Mucosa of gallbladder (tissue), 1 donor: ENCODE measurements around the gene ZFPM1. TPM values are rescaled to one million over a fixed set of nuclear protein-coding genes. Genes with fewer than 3 reads are reported as not detected.
A peak's percentile ranks its signal among the peaks of the same experiment; 100 is the strongest.
"Not testable (repeated sequence)": the region's sequence is repeated elsewhere in the genome, so short reads cannot be mapped to it uniquely, and the experiment has no call there.

ENCODE experiments used
- DNase-seq: peaks from one replicate; pipeline ENCODE4 v3.0.0-alpha.2; 2020; ENCODE audit warnings: low spot score
- total RNA-seq: library from RNA; stranded (reverse); gene quantifications from one replicate; pipeline ENCODE4 v1.2.1, GENCODE V29; 2021
- donor health status: DM: no; HTN: no; CAD: no.

Gene ZFPM1
- total RNA-seq, 1 donor from 2014 or later, result 72.0 TPM

- DNase-seq, result no peak
Measured at GRCh38 chr16:88464447-88465318, 11.6 kb downstream of the ZFPM1 start.

DNA sequence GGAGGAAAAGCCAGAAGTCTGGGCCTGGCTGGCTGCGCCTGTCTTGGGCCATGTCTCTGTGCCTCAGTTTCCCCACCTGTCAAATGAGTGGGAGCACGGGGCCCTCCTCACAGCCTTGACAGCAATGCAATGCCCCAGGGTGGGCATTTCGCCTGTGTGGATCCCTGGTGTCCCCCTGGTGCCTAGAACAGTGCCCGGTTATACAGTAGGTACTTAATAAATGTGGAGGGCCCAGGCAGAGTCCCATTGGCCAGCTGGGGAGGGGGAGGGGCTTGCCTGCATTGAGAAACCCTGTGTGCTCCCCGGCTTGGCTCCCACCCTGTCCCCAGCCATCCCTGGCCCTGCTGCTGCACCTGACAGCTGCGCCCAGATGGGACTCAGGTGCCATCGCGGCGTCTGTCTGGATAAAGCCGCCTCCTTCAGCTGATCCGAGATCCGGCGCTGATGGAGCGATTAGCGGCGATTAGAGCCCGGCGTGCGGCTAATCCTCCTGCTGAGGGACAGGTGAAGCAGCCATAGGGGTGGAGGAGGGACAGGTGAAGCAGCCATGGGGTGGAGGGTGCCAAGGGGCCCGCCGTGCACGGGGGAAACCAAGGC is 12.4 kb downstream of the ZFPM1 start:
- DNase-seq, result no peak

GRCh38 chr16:88466175-88466862 is 13.2 kb downstream of the ZFPM1 start:
- no peak for DNase-seq

GRCh38 chr16:88466949-88467348 is 13.9 kb downstream of the ZFPM1 start:
- no peak for DNase-seq

GRCh38 chr16:88467541-88467944 is 14.5 kb downstream of the ZFPM1 start:
- DNase-seq, result no peak

- DNase-seq, result peak; percentile 67
Measured at GRCh38 chr16:88468275-88469129, 15.4 kb downstream of the ZFPM1 start.

- DNase-seq, result no peak
Measured at GRCh38 chr16:88469615-88470395, 16.7 kb downstream of the ZFPM1 start.

DNA sequence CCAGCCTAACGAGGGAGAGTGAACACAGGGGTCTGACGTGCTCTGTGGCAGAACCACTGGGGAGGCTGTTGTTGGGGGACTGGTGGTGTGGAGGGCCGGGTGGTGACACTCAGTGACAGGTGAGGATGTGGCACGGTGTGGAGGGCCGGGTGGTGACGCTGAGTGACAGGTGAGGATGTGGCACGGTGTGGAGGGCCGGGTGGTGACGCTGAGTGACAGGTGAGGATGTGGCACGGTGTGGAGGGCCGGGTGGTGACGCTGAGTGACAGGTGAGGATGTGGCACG is 17.3 kb downstream of the ZFPM1 start:
- DNase-seq, result not testable (repeated sequence)

DNA sequence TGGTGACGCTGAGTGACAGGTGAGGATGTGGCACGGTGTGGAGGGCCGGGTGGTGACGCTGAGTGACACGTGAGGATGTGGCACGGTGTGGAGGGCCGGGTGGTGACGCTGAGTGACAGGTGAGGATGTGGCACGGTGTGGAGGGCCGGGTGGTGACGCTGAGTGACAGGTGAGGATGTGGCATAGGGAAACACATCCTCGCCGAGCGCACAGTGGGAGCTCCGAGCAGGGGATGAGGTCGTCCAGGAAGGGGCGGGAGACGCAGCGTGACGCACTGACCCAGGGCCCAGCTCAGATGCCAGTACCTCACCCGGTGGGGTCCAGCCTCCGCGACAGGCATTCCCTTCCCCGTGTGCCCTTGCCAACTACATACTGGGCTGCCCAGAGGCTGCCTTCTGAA is 17.6 kb downstream of the ZFPM1 start:
- not testable (repeated sequence) for DNase-seq

DNA sequence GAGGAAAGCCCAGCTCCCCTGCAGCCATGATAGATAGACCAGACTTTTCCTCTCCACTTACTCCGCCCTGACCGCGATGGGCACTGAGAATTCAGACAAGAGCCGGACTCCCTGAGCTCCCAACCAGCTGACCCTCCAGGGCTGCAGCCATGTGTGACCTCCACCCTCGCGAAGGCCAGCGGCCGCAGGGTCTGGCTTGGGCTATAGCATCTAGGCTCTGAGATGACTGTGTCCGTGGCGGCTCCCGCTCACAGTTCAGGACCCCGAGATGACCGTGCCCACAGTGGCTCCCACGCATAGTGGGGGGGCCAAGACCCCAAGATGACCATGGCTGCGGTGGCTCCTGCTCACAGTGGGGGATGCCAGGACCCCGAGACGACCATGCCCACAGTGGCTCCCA is 18.0 kb downstream of the ZFPM1 start:
- no peak for DNase-seq

DNA sequence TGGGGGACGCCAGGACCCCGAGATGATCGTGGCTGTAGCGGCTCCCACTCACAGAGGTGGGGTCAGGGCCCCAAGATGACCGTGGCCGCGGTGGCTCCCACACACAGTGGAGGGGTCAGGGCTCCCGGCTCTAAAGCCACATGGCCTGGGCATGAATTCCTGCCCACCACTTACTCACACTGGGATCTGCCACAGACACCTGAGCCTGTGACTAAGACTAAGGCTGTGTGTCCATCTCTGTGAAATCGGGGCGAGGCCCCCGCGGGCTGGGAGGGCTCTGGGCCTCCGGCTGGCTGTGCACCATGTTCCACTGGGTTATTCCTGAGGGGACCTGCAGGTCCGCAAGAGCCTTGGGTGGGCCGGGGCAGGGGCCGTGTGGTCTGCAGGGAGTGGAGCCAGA is 18.5 kb downstream of the ZFPM1 start:
- DNase-seq, result no peak

DNA sequence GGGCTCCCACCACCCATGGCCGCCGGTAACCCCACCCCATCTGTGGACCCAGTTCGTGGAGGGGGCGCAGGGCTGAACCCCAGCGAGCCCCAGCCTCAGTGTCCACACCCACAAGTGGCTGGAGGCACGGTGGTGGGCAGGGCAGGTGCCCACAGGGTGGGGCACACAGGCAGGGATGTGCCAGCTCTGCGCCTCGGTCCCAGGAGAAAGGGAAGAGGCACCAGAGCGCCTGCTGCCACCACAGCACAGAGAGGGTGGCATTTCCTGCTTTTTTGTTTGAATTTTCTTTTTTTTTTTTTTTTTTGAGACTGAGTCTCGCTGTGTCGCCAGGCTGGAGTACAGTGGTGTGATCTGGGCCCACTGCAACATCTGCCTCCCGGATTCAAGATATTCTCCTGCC is 19.0 kb downstream of the ZFPM1 start:
- DNase-seq, result no peak

- no peak for DNase-seq
Measured at GRCh38 chr16:88472637-88473205, 19.6 kb downstream of the ZFPM1 start.

DNA sequence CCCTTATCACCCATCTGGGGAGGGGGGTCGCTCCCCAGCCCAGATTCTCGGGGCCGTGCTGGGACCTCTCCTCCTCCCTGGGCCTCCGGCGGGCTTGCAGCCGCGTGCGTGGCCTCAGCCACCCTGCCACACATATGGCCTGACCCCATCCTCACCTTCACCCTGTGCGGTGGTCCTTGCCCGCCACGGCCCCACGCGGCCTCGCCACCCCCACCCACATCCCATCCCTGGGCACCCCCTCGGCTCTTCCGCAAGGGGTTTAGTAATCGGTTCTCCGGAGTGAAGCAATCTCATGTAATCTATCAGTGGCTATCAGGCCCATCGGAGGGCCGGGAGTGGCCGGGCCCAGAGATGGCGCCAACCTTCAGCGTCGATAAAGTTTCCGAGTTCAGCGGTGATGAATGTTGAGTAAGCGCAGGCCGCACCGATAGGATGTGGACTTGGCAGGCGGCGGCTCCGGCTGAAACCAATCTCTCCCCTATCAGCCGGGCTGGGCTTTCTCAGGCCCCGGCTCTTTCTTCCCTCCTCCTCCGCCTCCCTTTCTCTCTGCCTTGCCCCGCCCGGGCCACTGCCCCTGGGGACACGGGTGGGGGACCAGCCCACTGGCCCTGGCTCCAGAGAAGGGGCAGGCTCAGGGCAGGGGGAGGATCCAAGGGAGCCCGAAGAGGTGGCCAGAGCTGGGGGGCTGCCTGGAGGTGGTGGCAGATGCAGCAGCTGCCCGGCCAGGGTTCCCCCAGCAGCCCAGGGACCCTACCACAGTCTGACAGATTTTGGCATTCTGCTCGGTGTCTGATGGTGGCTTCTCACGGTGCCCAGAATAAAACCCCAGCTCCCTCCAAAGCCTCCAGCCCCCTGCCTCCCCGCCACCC is 20.8 kb downstream of the ZFPM1 start:
- peak; percentile 84 for DNase-seq

DNA sequence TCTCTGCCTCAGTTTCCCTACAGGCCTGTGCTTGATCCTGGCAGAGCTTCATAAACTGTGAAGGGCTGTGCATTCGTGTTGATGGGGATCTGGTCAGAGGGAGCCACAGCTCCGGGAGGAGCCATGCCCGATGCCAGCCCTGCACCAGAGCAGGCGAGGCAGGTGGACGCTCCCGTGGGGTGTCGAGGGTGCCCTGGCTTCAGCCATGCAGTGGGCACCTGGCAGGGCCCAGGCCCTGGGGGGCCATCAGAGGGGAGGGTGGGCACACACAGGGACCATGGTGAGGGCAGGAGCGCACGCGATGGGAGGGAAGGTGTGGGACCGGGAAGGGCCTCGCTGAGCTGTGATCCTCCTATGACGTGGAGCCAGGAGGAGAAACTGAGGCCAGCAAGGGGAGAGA is 22.0 kb downstream of the ZFPM1 start:
- DNase-seq, result no peak

- DNase-seq, result no peak
Measured at GRCh38 chr16:88476203-88476602, 23.1 kb downstream of the ZFPM1 start.

DNA sequence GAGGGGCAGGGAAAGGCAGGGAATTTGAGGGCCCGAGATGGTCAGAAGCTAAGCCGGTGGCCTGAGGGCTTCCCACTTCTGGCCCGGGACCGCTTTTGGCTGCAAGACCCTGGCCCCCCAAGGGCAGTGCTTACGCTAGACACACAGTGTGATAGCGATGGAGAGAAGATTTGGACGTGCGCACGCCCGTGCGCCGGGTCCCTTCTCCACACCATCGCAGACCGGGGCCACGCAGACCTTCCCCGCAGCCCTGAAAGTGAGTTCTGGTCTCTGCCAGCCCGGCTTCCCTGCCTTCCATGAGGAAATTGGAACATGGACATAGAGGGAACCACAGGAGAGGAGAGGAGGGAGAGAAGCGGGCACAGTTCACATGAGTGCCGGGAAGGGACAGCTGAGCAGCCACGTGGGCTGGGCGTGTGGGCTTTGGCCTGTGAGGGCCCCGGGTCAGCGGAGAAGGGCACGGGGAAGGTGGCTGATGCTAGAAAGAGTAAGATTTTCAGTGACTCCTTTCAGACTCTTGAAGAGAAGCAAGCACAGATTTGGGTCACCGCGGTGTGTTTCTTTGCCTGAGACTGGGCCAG is 23.8 kb downstream of the ZFPM1 start:
- no peak for DNase-seq

DNA sequence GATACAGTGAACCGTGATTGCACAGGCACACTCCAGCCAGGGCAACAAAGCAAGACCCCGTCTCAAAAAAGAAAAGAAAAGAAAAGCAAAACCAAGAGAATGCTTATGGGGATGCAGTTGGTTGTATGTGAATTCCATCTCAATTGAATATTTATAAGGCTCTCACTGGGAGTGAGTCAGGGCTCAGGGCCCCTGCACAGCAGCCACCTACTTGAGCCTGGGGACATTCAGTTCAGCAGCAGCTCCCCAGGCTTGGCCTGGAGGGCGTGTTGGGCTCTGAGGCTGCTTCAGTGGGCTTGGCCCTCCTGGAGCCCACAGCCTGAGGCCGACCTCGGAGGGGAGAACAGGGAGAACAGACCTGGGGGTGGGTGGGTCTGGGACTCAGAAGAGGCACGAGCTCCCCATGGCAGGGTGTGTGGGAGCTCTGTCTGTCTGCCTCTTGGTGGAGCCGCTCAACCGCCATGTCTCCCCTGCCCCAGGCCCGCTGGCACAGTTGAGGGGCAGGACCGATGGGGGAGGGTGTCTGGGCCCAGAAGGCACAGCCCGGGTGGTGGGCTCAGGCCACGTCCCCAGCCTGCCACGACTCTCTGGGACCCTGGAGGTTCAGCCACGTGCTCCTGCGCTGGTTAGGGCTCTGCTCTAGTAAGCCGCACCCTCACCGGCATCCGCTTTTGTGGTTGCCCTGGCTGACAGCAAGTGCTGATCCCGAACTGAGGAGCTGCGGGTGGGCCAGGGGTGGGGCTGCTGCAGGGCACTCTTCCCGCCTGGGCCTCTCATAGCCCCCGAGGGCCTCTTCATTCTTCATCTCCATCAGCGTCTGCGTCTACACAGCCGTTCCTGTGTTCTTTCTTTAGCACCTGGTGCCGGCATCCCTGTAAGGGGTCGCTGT is 24.8 kb downstream of the ZFPM1 start:
- no peak for DNase-seq
